Esophagus muscularis mucosa (tissue), 4 donors: ENCODE measurements around the gene MYF6.

ENCODE experiments used
- CTCF ChIP-seq, 3 experiments: fragments of 200-600 bp in 2 of 3; fragments of 450-650 bp in 1 of 3; sonication (generic) in 2 of 3; IDR thresholded peaks; one replicate each; pipeline ENCODE4 v1.5.1; 2017 to 2019; ENCODE audit warnings: antibody characterized with exemption in 3 of 3, mild to moderate bottlenecking in 2 of 3, moderate library complexity in 1 of 3
- EP300 ChIP-seq: sonication (generic); formaldehyde crosslinking; IDR thresholded peaks from one replicate; pipeline ENCODE4 v1.6.1; 2017; ENCODE audit warnings: antibody characterized with exemption
- POLR2A ChIP-seq: fragments of 450-650 bp; IDR thresholded peaks from one replicate; pipeline ENCODE4 v1.6.1; 2017; ENCODE audit warnings: antibody characterized with exemption, moderate library complexity, mild to moderate bottlenecking, low read depth
- POLR2AphosphoS5 ChIP-seq, 2 donors: sonication (generic); formaldehyde crosslinking; IDR thresholded peaks; one replicate each; pipeline ENCODE4 v1.6.1; 2017; ENCODE audit warnings: antibody characterized with exemption in 2 of 2

GRCh38 chr12:80708259-80708974 lies 983 bp downstream of the MYF6 start:
- TF ChIP-seq CTCF (IDR thresholded peaks at IDR 0.05) (no peak), EP300 (no peak), POLR2AphosphoS5 (IDR thresholded peaks at IDR 0.05) (no peak), POLR2A (no peak)
